ENCODE results near the gene KIF3C. TPM values are rescaled to one million over a fixed set of nuclear protein-coding genes. Genes with fewer than 3 reads are reported as not detected.
"Not testable (repeated sequence)": the region's sequence is repeated elsewhere in the genome, so short reads cannot be mapped to it uniquely, and the experiment has no call there.

KIF3C gene
- total RNA-seq, 1 donor from 2014 or later = 7.4 TPM

DNA sequence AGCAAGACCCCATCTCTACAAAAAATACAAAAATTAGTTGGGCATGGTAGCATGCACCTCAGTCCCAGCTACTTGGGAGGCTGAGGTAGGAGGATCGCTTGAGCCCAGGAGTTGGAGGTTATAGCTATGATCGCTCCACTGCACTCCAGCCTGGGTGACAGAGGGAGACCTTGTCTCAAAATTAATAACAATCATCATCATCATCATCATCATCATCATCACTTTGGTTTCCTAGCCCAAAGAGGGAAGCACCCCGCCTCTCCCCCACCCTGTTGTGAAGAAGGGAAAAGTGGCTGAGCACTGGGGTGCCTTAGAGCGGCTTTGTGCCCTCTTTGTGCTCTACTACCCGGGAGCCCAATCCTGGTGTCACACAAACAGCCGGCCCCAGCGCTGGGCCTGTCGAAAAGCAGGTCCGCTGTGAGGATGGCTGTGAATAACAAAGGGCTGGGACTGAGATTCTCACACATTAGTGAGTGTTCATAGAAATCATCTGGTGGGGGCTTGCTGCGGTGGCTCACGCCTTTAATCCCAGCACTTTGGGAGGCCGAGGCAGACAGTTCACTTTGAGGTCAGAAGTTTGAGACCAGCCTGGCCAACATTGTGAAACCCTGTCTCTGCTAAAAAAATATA, 61.4 kb downstream of the KIF3C start:
- no peak for DNase-seq (ENCODE audit: low spot score)

DNA sequence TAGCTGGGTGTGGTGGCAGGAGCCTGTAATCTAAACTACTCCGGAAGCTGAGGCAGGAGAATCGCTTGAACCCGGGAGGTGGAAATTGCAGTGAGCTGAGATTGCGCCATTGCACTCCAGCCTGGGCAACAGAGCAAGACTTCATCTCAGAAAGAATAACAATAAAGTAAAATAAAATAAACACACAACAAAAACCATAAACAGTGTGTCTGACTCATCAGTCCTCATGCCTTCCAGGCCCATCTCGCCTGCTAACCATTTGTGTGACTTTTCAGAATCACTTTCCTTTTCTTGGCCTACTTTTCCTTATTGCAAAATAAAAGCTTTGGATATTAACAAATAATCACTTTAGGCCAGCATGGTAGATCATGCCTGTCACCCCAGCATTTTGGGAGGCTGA, 62.0 kb downstream of the KIF3C start:
- no peak for DNase-seq (ENCODE audit: low spot score)

DNA sequence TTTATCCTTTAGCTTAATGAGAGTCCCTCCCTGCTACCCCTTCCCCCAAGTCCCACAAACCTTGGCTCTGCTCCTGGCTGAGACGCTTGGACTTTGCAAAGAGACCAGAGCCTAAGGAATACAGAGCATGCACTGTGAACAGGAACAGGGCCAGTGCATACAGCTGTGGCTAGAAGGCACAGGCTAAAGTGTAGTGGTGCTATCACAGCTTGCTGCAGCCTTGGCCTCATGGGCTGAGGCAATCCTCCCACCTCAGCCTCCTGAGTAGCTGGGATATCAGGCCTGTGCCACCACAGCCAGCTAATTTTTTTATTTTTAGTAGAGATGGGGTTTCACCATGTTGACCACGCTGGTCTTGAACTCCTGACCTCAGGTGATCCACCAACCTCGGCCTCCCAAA, 64.5 kb downstream of the KIF3C start:
- no peak for DNase-seq (ENCODE audit: low spot score)

DNA sequence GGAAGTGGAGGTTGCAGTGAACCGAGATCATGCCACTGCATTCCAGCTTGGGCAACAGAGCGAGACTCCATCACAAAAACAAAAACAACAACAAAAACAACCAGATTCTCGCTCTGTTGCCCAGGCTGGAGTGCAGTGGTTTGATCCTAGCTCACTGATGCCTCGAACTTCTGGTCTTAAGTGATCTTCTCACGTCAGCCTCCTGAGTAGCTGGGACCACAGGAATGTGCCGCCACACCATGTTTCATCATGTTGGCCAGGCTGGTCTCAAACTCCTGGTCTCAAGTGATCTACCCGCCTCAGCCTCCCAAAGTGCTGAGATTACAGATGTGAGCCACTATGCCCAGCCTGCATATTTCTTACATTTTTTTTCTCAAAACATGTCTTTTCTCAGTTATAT, 64.9 kb downstream of the KIF3C start:
- not testable (repeated sequence) for DNase-seq (ENCODE audit: low spot score)

DNA sequence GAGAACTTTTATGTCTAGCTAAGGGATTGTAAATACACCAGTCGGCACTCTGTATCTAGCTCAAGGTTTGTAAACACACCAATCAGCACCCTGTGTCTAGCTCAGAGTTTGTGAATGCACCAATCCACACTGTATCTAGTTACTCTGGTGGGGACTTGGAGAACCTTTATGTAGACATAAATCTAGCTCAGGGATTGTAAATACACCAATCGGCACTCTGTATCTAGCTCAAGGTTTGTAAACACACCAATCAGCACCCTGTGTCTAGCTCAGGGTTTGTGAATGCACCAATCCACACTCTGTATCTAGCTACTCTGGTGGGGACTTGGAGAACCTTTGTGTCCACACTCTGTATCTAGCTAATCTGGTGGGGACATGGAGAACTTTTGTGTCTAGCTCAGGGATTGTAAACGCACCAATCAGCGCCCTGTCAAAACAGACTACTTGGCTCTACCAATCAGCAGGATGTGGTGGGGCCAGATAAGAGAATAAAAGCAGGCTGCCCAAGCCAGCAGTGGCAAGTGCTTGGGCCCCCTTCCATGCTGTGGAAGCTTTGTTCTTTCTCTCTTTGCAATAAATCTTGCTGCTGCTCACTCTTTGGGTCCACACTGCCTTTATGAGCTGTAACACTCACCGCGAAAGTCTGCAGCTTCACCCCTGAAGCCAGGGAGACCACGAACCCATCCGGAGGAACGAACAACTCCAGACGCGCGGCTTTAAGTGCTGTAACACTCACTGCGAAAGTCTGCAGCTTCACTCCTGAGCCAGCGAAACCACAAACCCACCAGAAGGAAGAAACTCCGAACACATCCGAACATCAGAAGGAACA, 66.1 kb downstream of the KIF3C start:
- DNase-seq (ENCODE audit: low spot score) = not testable (repeated sequence)

DNA sequence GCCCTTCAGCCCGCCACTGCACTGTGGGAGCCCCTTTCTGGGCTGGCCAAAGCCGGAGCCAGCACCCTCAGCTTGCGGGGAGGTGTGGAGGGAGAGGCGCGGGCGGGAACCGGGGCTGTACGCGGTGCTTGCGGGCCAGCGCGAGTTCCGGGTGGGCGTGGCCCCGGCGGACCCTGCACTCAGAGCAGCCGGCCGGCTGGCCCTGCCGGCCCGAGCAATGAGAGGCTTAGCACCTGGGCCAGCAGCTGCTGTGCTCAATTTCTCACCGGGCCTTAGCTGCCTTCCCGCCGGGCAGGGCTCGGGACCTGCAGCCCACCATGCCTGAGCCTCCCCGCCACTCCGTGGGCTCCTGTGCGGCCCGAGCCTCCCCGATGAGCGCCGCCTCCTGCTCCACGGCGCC, 66.9 kb downstream of the KIF3C start:
- not testable (repeated sequence) for DNase-seq (ENCODE audit: low spot score)

DNA sequence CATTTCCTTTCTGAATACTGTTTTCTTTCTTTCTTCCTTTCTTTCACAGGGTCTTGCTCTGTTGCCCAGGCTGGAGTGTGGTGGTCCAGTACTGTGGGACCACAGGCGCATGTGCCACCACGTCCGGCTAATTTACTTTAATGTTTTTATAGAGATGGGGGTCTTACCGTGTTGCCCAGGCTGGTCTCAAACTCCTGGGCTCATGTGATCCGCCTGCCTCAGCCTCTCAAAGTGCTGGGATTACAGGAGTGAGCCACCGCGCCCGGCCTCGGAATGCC, 68.7 kb downstream of the KIF3C start:
- not testable (repeated sequence) for DNase-seq (ENCODE audit: low spot score)

DNA sequence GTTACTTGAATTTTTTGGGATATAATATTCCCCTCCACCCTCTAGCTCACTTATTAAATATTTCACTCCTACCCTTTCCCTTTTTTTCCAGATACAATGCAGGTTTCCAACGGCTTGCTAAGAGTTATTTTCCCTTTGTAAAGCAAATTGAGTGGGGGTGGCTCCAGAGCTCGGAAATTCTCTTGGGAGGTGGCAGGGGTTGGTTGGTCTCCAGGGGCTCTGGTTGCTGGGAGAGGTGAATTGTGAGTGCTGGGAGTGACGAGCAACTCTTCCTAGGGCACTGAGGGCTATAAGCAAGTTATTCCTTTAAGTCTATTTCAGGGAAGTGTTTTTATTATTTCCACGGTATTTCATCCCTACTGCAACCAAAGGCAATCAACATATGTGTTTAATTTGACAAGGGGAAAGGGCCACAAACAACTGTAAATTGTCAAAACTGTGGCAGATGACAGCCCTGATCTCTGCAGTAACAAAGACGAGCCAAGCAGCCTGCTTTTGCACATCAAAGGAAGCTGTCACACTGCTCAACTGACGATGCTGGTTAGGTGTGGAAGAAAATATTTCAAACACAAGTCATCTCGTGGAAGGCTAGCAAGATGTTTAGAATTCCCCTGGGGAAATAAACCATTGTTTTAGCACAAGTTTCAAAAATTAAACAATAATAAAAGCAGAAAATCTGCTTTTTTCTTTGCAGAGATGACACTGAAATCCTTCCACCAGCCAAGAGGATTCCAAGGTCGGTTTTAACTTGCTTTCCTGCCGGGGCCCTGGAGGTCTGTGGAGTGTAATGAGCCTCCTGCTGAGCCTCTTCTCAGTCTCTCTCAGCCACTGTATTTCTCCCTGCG, 69.2 kb downstream of the KIF3C start:
- no peak for DNase-seq (ENCODE audit: low spot score)

DNA sequence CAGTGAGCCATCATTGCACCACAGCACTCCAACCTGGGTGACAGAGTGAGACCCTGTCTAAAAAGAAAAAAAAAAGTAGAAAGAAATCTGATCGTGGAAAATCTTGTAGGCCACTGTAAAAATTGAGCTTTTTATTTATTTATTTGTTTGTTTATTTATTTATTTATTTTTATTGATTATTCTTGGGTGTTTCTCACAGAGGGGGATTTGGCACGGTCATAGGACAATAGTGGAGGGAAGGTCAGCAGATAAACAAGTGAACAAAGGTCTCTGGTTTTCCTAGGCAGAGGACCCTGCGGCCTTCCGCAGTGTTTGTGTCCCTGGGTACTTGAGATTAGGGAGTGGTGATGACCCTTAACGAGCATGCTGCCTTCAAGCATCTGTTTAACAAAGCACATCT, 72.7 kb downstream of the KIF3C start:
- not testable (repeated sequence) for DNase-seq (ENCODE audit: low spot score)

DNA sequence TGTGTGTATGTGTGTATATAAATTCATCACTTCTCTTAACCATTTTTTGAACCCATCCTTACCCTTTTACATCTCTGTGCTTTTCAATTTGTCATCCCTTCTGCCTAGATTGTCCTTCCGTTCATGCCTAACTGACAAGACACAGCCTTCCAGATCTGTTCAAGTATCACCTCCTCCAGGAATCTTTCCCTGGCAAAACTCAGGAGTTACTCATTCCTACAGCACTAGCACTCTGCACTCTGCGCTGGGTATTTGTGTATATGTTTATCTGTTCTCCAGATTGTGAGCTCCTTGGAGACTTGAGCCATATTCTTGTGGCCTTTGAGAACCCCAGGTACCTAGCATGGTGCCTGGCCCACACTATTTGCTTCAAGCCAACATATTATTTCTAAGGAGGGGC, 77.2 kb downstream of the KIF3C start:
- DNase-seq (ENCODE audit: low spot score) = no peak

DNA sequence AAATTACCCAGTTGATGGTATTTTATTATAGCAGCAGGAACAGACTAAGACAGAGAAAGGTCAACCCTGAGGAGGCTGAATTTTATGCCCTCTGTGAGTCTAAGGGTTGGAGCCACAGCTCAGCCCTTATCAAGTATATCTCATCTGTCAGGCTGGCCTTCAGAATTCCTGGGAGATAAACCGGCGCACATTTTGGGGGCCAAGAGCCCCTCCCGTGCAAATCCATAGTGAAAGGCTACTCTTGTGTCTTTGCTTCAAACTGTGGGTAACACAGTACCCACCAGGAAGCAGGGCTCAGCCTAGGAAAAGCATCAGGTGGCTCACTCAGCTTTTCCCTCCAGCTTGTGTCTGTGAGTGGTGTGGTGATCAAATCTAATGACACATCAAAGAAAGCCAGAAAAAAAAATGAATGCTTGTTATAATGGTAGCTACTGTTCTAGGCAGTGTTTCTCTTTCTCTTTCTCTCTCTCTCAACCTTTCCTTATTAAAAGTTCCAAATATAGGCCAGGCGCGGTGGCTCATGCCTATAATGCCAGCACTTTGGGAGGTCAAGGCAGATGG, 79.0 kb downstream of the KIF3C start:
- no peak for DNase-seq (ENCODE audit: low spot score)

DNA sequence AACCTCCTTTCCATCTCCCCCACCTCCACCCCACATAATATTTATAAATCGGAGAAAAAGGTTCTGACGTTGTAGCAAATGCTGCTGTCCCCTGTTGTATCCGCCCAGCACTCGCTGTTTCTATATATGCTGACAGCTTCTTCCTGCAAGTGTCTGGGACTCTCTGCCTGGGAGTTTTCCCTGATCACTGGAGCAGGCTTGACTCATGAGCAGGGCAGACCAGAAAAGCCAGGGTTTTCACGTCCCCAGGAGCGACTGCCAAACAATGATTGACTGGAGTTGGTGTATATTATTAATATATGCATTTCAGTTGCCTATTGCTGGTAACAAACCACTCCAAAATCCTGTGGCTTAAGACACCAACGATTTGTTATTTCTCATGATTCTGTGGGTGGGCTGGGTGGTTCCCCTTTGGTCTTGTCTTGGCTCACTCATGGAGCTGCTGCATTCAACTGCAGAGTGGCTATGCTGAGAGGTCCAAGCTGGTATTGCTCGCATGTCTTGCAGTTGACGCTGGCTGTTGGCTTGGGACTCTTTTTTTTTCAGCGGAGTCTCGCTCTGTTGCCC, 82.8 kb downstream of the KIF3C start:
- no peak for DNase-seq (ENCODE audit: low spot score)

DNA sequence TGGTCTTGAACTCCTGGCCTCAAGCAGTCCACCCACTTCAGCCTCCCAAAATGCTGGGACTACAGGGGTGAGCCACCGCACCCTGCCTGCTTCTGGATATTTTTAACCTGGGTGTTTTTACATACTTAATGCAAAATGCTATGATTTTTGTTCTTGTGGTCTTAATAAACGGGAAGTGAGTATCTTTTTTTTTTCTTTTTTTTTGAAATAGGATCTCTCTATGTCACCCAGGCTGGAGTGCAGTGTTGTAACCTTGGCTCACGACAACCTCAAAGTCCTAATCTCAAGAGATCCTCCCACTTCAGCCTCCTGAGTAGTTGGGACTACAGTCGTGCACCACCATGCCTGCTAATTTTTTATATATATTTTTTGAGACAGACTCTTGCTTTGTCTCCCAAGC, 84.8 kb downstream of the KIF3C start:
- no peak for DNase-seq (ENCODE audit: low spot score)

DNA sequence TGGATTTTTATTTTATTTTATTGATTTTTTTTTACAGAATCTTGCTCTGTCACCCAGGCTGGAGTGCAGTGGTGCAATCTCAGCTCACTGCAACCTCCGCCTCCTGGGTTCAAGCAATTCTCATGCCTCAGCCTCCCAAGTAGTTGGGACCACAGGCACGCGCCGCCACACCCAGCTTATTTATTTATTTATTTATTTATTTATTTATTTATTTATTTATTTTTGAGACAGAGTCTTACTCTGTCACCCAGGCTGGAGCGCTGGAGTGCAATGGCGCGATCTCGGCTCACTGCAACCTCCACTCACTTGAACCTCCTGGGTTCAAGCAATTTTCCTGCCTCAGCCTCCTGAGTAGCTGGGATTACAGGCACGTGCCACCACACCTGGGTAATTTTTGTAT, 86.0 kb downstream of the KIF3C start:
- DNase-seq (ENCODE audit: low spot score) = not testable (repeated sequence)

DNA sequence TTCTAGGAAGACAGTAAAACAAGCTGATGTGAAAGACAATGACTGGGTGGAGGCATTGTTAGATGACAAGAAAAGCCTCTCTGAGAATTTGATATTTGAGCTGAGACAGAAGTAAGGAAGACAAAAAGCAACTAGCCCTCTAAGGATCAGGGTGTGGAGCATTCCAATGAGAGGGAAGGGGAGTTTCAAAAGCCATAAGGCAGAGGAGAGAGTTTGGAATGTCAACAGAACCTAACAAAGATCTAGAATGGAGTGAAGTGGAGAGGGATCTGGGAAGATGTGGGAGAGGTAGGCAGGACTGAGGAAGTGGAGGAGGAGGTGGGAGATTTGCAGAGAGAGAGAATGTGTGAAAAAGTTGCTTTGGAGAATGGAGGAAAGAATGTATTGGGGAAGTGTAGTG, 86.7 kb downstream of the KIF3C start:
- no peak for DNase-seq (ENCODE audit: low spot score)

DNA sequence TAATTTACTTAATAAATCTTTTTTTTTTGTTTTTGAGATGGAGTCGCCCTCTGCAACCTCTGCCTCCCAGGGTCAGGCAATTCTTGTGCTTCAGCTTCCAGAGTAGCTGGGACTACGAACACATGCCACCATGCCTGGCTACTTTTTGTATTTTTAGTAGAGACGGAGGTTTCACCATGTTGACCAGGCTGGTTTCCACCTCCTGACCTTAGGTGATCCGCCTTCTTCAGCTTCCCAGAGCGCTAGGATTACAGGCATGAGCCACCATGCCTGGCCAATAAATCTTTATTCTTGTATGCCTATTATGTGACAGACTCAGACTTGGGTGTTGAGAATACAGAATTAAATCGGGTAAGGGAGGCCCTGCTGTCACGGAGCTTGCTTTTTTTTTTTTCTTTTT, 87.3 kb downstream of the KIF3C start:
- DNase-seq (ENCODE audit: low spot score) = no peak

DNA sequence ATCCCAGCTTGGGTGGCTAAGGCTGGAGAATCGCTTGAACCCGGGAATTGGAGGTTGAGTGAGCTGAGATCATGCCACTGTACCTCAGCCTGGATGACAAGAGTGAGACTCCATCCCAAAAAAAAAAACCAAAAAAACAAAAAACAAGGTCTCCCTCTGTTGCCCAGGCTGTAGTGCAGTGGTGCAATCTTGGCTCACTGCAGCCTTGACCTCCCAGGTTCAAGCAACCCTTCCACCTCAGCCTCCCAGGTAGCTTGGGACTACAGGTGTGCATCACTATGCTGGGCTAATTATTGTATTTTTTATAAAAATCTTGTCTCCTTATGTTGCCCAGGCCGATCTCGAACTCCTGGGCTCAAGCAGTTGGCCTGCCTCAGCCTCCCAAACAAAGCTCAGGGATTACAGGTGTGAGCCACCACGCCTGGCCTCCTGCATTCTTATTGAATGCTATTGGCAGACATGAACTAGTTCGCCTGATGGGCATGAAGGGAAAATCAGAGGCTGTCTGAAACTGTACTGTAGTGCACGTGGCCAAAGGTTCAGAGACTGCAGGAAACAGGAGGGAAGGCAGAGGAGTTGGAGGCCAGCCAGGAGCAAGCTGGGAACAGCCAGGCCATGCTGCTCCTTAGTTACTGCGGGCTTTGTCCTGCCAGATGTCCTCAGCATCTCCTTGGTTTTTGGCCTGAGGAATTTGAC, 88.0 kb downstream of the KIF3C start:
- no peak for DNase-seq (ENCODE audit: low spot score)

DNA sequence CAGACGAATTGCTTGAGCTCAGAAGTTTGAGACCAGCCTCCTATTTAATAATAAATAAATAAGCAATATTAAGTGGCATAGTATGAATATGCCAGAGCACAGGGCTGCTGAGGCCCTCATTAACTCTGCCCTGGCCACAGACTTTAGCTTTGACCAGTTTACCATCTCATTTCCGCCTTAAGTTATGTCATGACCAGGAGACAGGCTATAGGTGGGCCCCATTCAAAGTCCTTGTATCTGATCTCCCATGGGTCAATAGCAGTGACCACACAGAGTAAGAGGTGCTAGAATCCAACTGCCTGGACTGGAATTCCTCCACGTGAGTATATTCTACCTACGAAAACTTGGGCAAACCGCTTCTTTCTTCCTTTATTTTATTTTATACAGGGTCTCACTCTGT, 90.6 kb downstream of the KIF3C start:
- DNase-seq (ENCODE audit: low spot score) = no peak

DNA sequence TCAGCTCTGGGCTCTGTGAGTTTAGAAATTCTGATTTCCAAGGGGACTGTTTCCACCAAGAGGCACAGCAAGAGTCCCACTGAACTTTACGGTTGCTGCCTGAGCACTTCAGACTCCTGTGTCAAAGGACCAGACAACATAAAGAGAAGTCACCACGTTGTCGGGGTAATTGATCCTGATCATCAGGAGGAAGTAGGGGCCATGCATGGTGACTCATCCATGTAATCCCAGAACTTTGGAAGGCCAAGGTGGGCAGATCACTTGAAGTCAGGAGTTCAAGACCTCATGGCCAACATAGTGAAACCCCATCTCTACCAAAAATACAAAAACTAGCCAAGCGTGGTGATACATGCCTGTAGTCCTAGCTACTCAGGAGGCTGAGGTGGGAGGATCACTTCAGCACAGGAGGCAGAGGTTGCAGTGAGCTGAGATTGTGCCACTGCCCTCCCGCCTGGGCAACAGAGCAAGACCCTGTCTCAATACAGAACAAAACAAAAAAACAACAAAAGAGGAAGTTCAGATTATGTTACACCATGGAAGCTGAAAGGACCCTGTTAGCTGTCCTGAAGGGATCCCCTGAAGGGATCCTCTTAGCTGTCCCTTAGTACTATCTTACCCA, 94.6 kb downstream of the KIF3C start:
- no peak for DNase-seq (ENCODE audit: low spot score)

DNA sequence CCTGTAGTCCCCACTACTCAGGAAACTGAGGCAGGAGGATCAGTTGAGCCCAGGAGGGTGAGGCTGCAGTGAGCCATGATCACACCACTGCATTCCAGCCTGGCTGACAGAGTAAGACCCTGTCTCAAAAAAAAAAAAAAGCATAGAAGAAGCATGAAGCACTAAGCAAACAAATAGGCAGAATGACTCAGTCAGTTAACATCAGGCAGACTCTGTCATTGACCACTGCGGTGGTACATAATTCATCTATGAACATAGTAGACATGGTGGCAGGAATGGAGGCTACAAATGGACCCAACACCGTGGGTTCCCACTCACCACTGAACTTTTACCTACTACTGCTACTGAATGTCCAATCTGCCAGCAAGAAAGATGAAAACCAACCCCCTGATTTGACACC, 96.4 kb downstream of the KIF3C start:
- DNase-seq (ENCODE audit: low spot score) = no peak

DNA sequence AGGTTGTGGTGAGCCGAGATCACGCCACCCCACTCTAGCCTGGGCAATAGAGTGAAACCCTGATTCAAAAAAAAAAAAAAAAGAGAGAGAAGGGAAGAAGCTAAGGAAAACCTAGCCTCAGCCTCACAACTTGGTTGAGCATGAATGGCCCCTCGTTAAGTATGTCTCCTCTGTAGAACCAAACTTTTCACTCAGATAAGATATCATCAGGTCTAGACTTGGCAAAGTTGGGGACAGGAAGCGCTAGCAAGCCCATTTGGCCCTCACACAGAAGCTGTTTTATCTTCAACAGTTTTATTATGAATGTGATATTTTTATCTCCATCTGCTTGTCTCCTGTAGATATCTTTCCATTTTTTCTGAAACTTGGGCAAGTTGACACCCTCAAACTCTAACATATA, 100.5 kb downstream of the KIF3C start:
- DNase-seq (ENCODE audit: low spot score) = no peak

Measured in mesenteric fat pad (tissue), 1 donor.